K562 (cell line): ENCODE data around the gene CNBD2. TPM values are rescaled to one million over a fixed set of nuclear protein-coding genes. Genes with fewer than 3 reads are reported as not detected.

Experiments
- ATAC-seq: fragments of 200-7000 bp; cut with Tn5 transposase; 3 replicates; pipeline ENCODE4 v1.9.1; 2020; ENCODE audit warnings: moderate library complexity
- BruUV-seq: library from RNA; stranded (reverse); fragments of 400-500 nt; replicated peaks from 2 replicates; lab custom pipeline; 2021; lab: Mats Ljungman, UMichigan
- CTCF ChIA-PET: fragments of 300-600 bp; formaldehyde crosslinking; extraction: SDS; loops from one replicate; lab custom pipeline; 2021; ENCODE audit warnings: low intra/inter-chr PET ratio; lab: Yijun Ruan, JAX
- POLR2A ChIA-PET: fragments of 300-600, 350-650 bp; sonication (Branson Sonifier 250); formaldehyde crosslinking; extraction: SDS; loops from one replicate; lab custom pipeline; 2021; ENCODE audit warnings: antibody characterized with exemption, inconsistent platforms; lab: Yijun Ruan, JAX
- DNase-seq, 4 experiments: peaks; one replicate each; pipeline versions ENCODE4 v3.0.0 to v3.0.0-alpha.2; 2011 to 2018; ENCODE audit warnings: low spot score in 3 of 4, mixed read lengths in 3 of 4; ENCODE audit errors: extremely low read depth in 1 of 4
- FAIRE-seq: peaks from 2 replicates; lab custom pipeline; 2011; peaks lifted over from hg19 to GRCh38; lab: Jason Lieb, UNC
- H2AFZ ChIP-seq: 2 replicates; pipeline ENCODE4 v1.6.0; 2011; ENCODE audit warnings: low read depth, low read length, control low read depth, inconsistent platforms
- H3K27ac ChIP-seq: fragments of 200-600 bp; 3 replicates; pipeline ENCODE4 v1.8.0; 2011; ENCODE audit warnings: low read depth, mild to moderate bottlenecking, control low read depth, inconsistent platforms, low read length, moderate library complexity, mixed read lengths; ENCODE audit errors: extremely low read depth
- H3K27me3 ChIP-seq, 2 experiments: fragments of 300-600 bp in 1 of 2; 2 replicates in 1 of 2; 3 replicates in 1 of 2; pipeline versions ENCODE4 v1.6.0 to v1.8.0; 2011; ENCODE audit warnings: inconsistent platforms in 2 of 2, low read length in 2 of 2, mild to moderate bottlenecking in 1 of 2, mixed read lengths in 1 of 2, moderate library complexity in 1 of 2; ENCODE audit not compliant: control insufficient read depth in 2 of 2, insufficient read depth in 2 of 2
- H3K36me3 ChIP-seq: fragments of 300-600 bp; 3 replicates; pipeline ENCODE4 v1.8.0; 2011; ENCODE audit warnings: mild to moderate bottlenecking, low read length, inconsistent platforms; ENCODE audit not compliant: control insufficient read depth, insufficient read depth
- H3K4me1 ChIP-seq, 2 experiments: fragments of 200-600 bp in 1 of 2; replicated peaks in 1 of 2; 2 replicates in 1 of 2; 3 replicates in 1 of 2; pipeline versions ENCODE4 v1.5.1 to v1.8.0; 2011; ENCODE audit warnings: inconsistent platforms in 2 of 2, low read length in 2 of 2, mild to moderate bottlenecking in 1 of 2, mixed read lengths in 1 of 2, moderate library complexity in 1 of 2; ENCODE audit not compliant: control insufficient read depth in 2 of 2, insufficient read depth in 2 of 2
- H3K4me2 ChIP-seq: 2 replicates; pipeline ENCODE4 v1.6.1; 2011; ENCODE audit warnings: low read length, control low read depth, inconsistent platforms, mixed read lengths; ENCODE audit not compliant: insufficient read depth
- H3K4me3 ChIP-seq: fragments of 200-600 bp; sonication (generic), shearing (Covaris generic); 2 replicates; pipeline ENCODE4 v1.5.1; 2016; ENCODE audit warnings: control low read depth, inconsistent platforms
- H3K79me2 ChIP-seq: fragments of 200-600 bp; 3 replicates; pipeline ENCODE4 v1.8.0; 2011; ENCODE audit warnings: low read length, inconsistent platforms; ENCODE audit not compliant: control insufficient read depth, insufficient read depth
- H3K9ac ChIP-seq, 2 experiments: 2 replicates each; pipeline versions ENCODE4 v1.6.0 to v1.6.1; 2011; ENCODE audit warnings: low read depth in 2 of 2, low read length in 2 of 2, control low read depth in 1 of 2, inconsistent platforms in 1 of 2, mild to moderate bottlenecking in 1 of 2, mixed read lengths in 1 of 2; ENCODE audit not compliant: insufficient read depth in 1 of 2
- H3K9me1 ChIP-seq: one replicate; pipeline ENCODE4 v1.6.0; 2011; ENCODE audit warnings: inconsistent platforms, mild to moderate bottlenecking, low read length, moderate library complexity; ENCODE audit not compliant: control insufficient read depth, insufficient read depth
- H3K9me3 ChIP-seq: replicated peaks from 2 replicates; pipeline ENCODE4 v1.5.1; 2011; ENCODE audit warnings: low read depth, low read length, inconsistent platforms; ENCODE audit not compliant: control insufficient read depth, insufficient read depth
- H4K20me1 ChIP-seq: replicated peaks from 2 replicates; pipeline ENCODE4 v1.6.1; 2011; ENCODE audit warnings: low read length, inconsistent platforms, mixed read lengths; ENCODE audit not compliant: control insufficient read depth, insufficient read depth
- ELF2 ChIP-seq: fragments of 250-450 bp; sonication (Bioruptor Pico); IDR thresholded peaks from 2 replicates; pipeline ENCODE4 v1.5.0; 2021; ENCODE audit warnings: mild to moderate bottlenecking
- FOXK2 ChIP-seq, 2 experiments: fragments of 450-650 bp; IDR thresholded peaks in 1 of 2; conservative IDR thresholded peaks in 1 of 2; 2 replicates each; pipeline ENCODE4 v1.6.1; 2016; ENCODE audit warnings: low read depth in 2 of 2, mild to moderate bottlenecking in 1 of 2
- HINFP ChIP-seq: fragments of 450-650 bp; conservative IDR thresholded peaks from 2 replicates; pipeline ENCODE4 v1.6.1; 2016; ENCODE audit warnings: missing genetic modification characterization, low read depth, mild to moderate bottlenecking, control low read depth, missing compliant biosample characterization
- MEIS2 ChIP-seq: fragments of 450-650 bp; IDR thresholded peaks from 2 replicates; pipeline ENCODE4 v1.6.1; 2014; ENCODE audit warnings: mild to moderate bottlenecking; ENCODE audit not compliant: partially characterized antibody
- POLR2AphosphoS5 ChIP-seq: IDR thresholded peaks from 2 replicates; pipeline ENCODE4 v1.6.1; 2011; ENCODE audit warnings: mild to moderate bottlenecking, low read depth, low read length, moderate library complexity; ENCODE audit not compliant: control insufficient read depth, insufficient read depth
- RB1 ChIP-seq: fragments of 450-650 bp; IDR thresholded peaks from 2 replicates; pipeline ENCODE4 v1.6.1; 2017; ENCODE audit warnings: low read depth, mild to moderate bottlenecking
- SMARCB1 ChIP-seq: IDR thresholded peaks from 2 replicates; pipeline ENCODE4 v1.6.1; 2011; ENCODE audit warnings: improper control_type of control experiment, low read depth; ENCODE audit not compliant: insufficient read length
- TBP ChIP-seq: optimal IDR thresholded peaks from 2 replicates; pipeline ENCODE3; 2011; ENCODE audit warnings: low read depth, low read length, improper control_type of control experiment
- ZBTB33 ChIP-seq: sonication (generic); formaldehyde crosslinking; IDR thresholded peaks from 2 replicates; pipeline ENCODE4 v1.8.1; 2023; ENCODE audit warnings: mild to moderate bottlenecking, missing genetic modification reagents
- ZNF695 ChIP-seq: fragments of 450-650 bp; formaldehyde crosslinking; IDR thresholded peaks from 2 replicates; pipeline ENCODE4 v1.4.0; 2020; ENCODE audit warnings: mild to moderate bottlenecking, moderate library complexity
- ZNF766 ChIP-seq: fragments of 200-800 bp; sonication (Bioruptor generic); conservative IDR thresholded peaks from 2 replicates; pipeline ENCODE4 v1.6.1; 2016; ENCODE audit warnings: missing genetic modification characterization, missing compliant biosample characterization
- WGBS: fragments of 100-300 bp; shearing (Covaris generic); methylation state at CpG from one replicate; pipeline ENCODE4 v1.1.6; 2016; ENCODE audit warnings: low coverage, mixed read lengths; ENCODE audit not compliant: insufficient coverage; ENCODE audit errors: missing lambda C conversion rate; 5-methylcytosine and 5-hydroxymethylcytosine counted together
- in situ Hi-C: fragments of 300-500 bp; cut with MboI; formaldehyde crosslinking; loops from 4 replicates; pipeline ENCODE4 v1.15.0; 2018; ENCODE audit warnings: inconsistent platforms, mixed read lengths
- intact Hi-C: fragments of 100-400 bp; cut with micrococcal nuclease; formaldehyde crosslinking; loops from 2 replicates; pipeline ENCODE4 v1.14.2; 2022
- polyA plus RNA-seq, 8 experiments: library from polyadenylated mRNA; depleted of rRNA in 4 of 8; stranded (reverse) in 5 of 8; unstranded in 3 of 8; fragments of >200 nt; fragmentation: Nextera tagmentation in 2 of 8; fragmentation: Illumina TruSeq in 1 of 8; extraction: Ambion mirVana in 2 of 8; extraction: Trizol in 1 of 8; gene quantifications; 2 replicates each; pipeline versions ENCODE4 v1.2.1 to v1.2.3, GENCODE V29; 2011 to 2014; ENCODE audit warnings: inconsistent platforms in 1 of 8, missing spikeins in 1 of 8
- total RNA-seq, 7 experiments: library from RNA; depleted of rRNA in 6 of 7; stranded (reverse); fragments of >200 nt in 6 of 7; fragmentation: Illumina TruSeq in 2 of 7; extraction: Trizol in 2 of 7; gene quantifications; 2 replicates each; pipeline versions ENCODE4 v1.2.1 to v1.2.3, GENCODE V29; 2011 to 2021; ENCODE audit warnings: low replicate concordance in 1 of 7
- TF ChIP-seq, protein P1 (sequence below): fragments of 450-650 bp; IDR thresholded peaks from 2 replicates; pipeline ENCODE4 v1.6.1; 2016
- TF ChIP-seq, protein P2 (sequence below), 2 experiments: IDR thresholded peaks in 1 of 2; conservative IDR thresholded peaks in 1 of 2; 2 replicates each; pipeline ENCODE4 v1.6.1; 2016; ENCODE audit warnings: low read depth in 2 of 2, mild to moderate bottlenecking in 1 of 2, missing compliant biosample characterization in 1 of 2, missing genetic modification characterization in 1 of 2, moderate library complexity in 1 of 2

The CNBD2 gene
- total and polyA plus RNA-seq, 9 of the 15 experiments (the other 6 are each of a cell fraction or from before 2014, with no cell fraction given): 3.2 to 17.5 (median 5.3) TPM

GRCh38 chr20:36052117-36052513, 83.7 kb downstream of the CNBD2 start:
- peak overlapping the region; percentile 94 for H3K4me2 ChIP-seq
- H3K27ac ChIP-seq: peak overlapping the region; percentile 99
- DNase-seq (no peak), FAIRE-seq (no peak), ATAC-seq (no peak)
- CTCF ChIA-PET: no interaction called here
- no peaks in the 10 kb centered on the region for H3K9me1 ChIP-seq
- H3K79me2 ChIP-seq: peaks cover 42% of the 10 kb centered on the region
- H3K27me3 ChIP-seq: no peaks in the 10 kb centered on the region
- H4K20me1 ChIP-seq: no peaks in the 10 kb centered on the region
- peaks cover 8 to 26% of the 10 kb centered on the region in 2 experiments for H3K4me1 ChIP-seq
- TF ChIP-seq ZNF695 (CRISPR knock-in tag): no peak
- no peak for TF ChIP-seq SMARCB1
- no peak for TF ChIP-seq ELF2 (CRISPR knock-in tag)
- TF ChIP-seq, protein P1, sequence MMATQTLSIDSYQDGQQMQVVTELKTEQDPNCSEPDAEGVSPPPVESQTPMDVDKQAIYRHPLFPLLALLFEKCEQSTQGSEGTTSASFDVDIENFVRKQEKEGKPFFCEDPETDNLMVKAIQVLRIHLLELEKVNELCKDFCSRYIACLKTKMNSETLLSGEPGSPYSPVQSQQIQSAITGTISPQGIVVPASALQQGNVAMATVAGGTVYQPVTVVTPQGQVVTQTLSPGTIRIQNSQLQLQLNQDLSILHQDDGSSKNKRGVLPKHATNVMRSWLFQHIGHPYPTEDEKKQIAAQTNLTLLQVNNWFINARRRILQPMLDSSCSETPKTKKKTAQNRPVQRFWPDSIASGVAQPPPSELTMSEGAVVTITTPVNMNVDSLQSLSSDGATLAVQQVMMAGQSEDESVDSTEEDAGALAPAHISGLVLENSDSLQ: peak; percentile 75
- no peak for TF ChIP-seq POLR2AphosphoS5
- TF ChIP-seq MEIS2: peak; percentile 76
- peak; percentile 21; the same call in 1 of the 2 replicates for TF ChIP-seq ZBTB33
- no peak for TF ChIP-seq HINFP
- TF ChIP-seq, protein P2, sequence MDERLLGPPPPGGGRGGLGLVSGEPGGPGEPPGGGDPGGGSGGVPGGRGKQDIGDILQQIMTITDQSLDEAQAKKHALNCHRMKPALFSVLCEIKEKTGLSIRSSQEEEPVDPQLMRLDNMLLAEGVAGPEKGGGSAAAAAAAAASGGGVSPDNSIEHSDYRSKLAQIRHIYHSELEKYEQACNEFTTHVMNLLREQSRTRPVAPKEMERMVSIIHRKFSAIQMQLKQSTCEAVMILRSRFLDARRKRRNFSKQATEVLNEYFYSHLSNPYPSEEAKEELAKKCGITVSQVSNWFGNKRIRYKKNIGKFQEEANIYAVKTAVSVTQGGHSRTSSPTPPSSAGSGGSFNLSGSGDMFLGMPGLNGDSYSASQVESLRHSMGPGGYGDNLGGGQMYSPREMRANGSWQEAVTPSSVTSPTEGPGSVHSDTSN (CRISPR knock-in tag; IDR thresholded peaks at IDR 0.05; ENCODE audit: low read depth): no peak
- TF ChIP-seq, protein P2 (tag; conservative IDR thresholded peaks at IDR 0.05; ENCODE audit: low read depth): peak; percentile 68
- 0 out of 4 replicates have a peak, but pooled peaks of 1 of the 2 experiments have one; percentile 7 for TF ChIP-seq FOXK2 (conservative IDR thresholded peaks at IDR 0.05 in 1 of 2, IDR thresholded peaks at IDR 0.05 in 1 of 2; ENCODE audit: low read depth in 2 of 2)
- TF ChIP-seq TBP: peak; percentile 2
- 0 out of 2 replicates have a peak, but pooled peaks have one; percentile 16 for TF ChIP-seq RB1
- TF ChIP-seq ZNF766 (CRISPR knock-in tag): peak; percentile 22; the same call in 1 of the 2 replicates
- peaks cover 9% of the 10 kb centered on the region; the same call in 2 of the 3 replicates for H3K36me3 ChIP-seq
- in situ Hi-C loops: no loop called here
- peak overlapping the region; percentile 97 for H2AFZ ChIP-seq
- WGBS: 0% methylated on average over 3 of the region's 6 CpGs
- no peaks in the 10 kb centered on the region for H3K9me3 ChIP-seq
- BruUV-seq: no TSS peak
- POLR2A ChIA-PET: interaction anchor here (0.9 to 2.7 kb wide), 11 partner anchors 8 to 308 kb away, joined by 3 to 14 read pairs (median 4); partner anchors contain the start of gene SCAND1
- H3K4me3 ChIP-seq: no peak overlapping the region
- intact Hi-C loops: loop anchor here (5.0 kb wide), 3 partner anchors 35 to 60 kb away; no protein-coding TSS in a partner anchor
- peak overlapping the region; percentile 3 to 98; a peak in 3 of 4 replicates for H3K9ac ChIP-seq
